ENCODE measurements around the gene PSEN1. TPM values are rescaled to one million over a fixed set of nuclear protein-coding genes. Genes with fewer than 3 reads are reported as not detected.
"Not testable (repeated sequence)": the region's sequence is repeated elsewhere in the genome, so short reads cannot be mapped to it uniquely, and the experiment has no call there.

Gene PSEN1
- total and polyA plus RNA-seq, 9 donors: 21.7 to 73.1 (median 44.0) TPM

DNA sequence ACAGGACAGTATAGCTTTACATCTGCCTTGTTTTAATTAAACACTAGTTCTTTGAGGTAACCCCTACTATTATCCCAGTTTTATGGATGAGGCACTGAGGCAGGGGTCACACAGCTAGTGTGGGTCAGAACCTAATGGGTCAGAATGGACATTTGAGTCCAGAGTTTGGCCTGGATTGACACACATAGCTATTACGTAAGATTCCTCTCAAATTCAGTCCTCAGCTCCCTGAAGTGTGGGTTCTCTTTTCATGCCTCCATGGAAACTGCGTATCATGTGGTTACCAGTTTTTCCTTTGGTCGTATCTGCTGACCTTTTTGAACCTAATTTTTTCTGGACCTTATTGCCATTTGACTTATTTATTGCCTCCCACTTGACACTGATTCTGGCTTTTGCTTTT, 40.4 kb downstream of the PSEN1 start:
- peaks cover 3% of the 10 kb centered on the region for H3K4me1 ChIP-seq (ENCODE audit: insufficient read depth)
- intact Hi-C loops (cut with DNase I): loop anchor here in 3 of 4 donors (10.0 kb wide), 3 partner anchors 98 to 298 kb away; no protein-coding TSS in a partner anchor
- H3K36me3 ChIP-seq: no peaks in the 10 kb centered on the region
- WGBS, 3 donors: 79 to 87% (median 82%) methylated on average over 3 of the region's 3 CpGs
- no peaks in the 10 kb centered on the region for H3K27me3 ChIP-seq
- no peak overlapping the region for H3K4me3 ChIP-seq
- TF ChIP-seq, protein P1, sequence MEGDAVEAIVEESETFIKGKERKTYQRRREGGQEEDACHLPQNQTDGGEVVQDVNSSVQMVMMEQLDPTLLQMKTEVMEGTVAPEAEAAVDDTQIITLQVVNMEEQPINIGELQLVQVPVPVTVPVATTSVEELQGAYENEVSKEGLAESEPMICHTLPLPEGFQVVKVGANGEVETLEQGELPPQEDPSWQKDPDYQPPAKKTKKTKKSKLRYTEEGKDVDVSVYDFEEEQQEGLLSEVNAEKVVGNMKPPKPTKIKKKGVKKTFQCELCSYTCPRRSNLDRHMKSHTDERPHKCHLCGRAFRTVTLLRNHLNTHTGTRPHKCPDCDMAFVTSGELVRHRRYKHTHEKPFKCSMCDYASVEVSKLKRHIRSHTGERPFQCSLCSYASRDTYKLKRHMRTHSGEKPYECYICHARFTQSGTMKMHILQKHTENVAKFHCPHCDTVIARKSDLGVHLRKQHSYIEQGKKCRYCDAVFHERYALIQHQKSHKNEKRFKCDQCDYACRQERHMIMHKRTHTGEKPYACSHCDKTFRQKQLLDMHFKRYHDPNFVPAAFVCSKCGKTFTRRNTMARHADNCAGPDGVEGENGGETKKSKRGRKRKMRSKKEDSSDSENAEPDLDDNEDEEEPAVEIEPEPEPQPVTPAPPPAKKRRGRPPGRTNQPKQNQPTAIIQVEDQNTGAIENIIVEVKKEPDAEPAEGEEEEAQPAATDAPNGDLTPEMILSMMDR (IDR thresholded peaks at IDR 0.05): no peak
- TF ChIP-seq EP300 (IDR thresholded peaks at IDR 0.05) (no peak), POLR2A (IDR thresholded peaks at IDR 0.05) (no peak)
- no peak for DNase-seq
- no peak overlapping the region for H3K27ac ChIP-seq
- no peaks in the 10 kb centered on the region for H3K9me3 ChIP-seq

GRCh38 chr14:73180385-73180805, 44.1 kb downstream of the PSEN1 start:
- no peaks in the 10 kb centered on the region for H3K27me3 ChIP-seq
- H3K4me3 ChIP-seq: no peak overlapping the region
- no peaks in the 10 kb centered on the region for H3K9me3 ChIP-seq
- TF ChIP-seq EP300 (IDR thresholded peaks at IDR 0.05) (no peak), POLR2A (IDR thresholded peaks at IDR 0.05) (no peak)
- H3K36me3 ChIP-seq: no peaks in the 10 kb centered on the region
- H3K4me1 ChIP-seq (ENCODE audit: insufficient read depth): peaks cover 3% of the 10 kb centered on the region
- intact Hi-C loops (cut with DNase I): loop anchor here in 1 of 4 donors (10.0 kb wide), 1 partner anchor 54 kb away; the partner anchor contains the start of gene PAPLN
- DNase-seq: no peak
- H3K27ac ChIP-seq: peak overlapping the region in 1 of 2 donors; percentile 52

DNA sequence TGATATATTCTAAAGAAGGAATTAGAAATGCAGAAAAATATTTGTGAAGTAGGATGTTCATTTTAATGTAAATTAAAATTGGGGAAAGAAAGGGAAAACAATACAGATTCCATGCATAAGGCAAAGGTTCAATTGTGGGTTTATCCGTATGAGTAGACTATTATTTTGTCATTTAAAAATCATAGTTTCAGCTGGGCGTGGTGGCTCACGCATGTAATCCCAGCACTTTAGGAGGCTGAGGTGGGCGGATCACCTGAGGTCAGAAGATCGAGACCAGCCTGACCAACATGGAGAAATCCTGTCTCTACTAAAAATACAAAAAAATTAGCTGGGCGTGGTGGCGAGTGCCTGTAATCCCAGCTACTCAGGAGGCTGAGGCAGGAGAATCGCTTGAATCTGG, 44.7 kb downstream of the PSEN1 start:
- not testable (repeated sequence) for H3K27me3 ChIP-seq; H3K4me3 ChIP-seq; DNase-seq; H3K4me1 ChIP-seq (ENCODE audit: insufficient read depth); H3K36me3 ChIP-seq; H3K9me3 ChIP-seq
- WGBS, 3 donors: 93 to 95% (median 94%) methylated on average over 8 of the region's 8 CpGs
- intact Hi-C loops (cut with DNase I): loop anchor here in 1 of 4 donors (10.0 kb wide), 1 partner anchor 54 kb away; the partner anchor contains the start of gene PAPLN
- H3K27ac ChIP-seq: peak overlapping the region in 1 of 2 donors; percentile 52

DNA sequence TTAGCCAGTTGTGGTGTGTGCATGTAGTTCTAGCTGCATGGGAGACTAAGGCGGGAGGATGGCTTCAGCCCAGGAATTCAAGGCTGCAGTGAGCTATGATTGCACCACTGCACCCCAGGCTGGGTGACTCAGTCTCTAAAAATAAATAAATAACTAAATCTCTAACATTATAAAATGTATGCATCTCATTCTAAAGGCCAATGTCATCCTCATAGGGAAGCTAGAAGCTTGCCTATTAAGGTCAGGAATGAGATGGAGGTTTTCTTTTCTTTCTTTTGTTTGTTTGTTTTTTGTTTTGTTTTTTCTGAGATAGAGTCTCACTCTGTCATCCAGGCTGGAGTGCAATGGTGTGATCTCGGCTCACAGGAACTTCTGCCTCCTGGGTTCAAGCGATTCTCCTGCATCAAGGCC, 52.2 kb downstream of the PSEN1 start:
- Histone ChIP-seq H3K27me3 (no peaks in the 10 kb centered on the region), H3K9me3 (no peaks in the 10 kb centered on the region), H3K4me3 (no peak overlapping the region), H3K36me3 (no peaks in the 10 kb centered on the region), H3K27ac (no peak overlapping the region), H3K4me1 (ENCODE audit: insufficient read depth) (no peaks in the 10 kb centered on the region)
- WGBS, 3 donors: 76 to 84% (median 82%) methylated on average over 3 of the region's 3 CpGs
- TF ChIP-seq EP300 (IDR thresholded peaks at IDR 0.05) (no peak), POLR2A (IDR thresholded peaks at IDR 0.05) (no peak)
- TF ChIP-seq, protein P1 (IDR thresholded peaks at IDR 0.05): no peak
- intact Hi-C loops (cut with DNase I): loop anchor here in 1 of 4 donors (10.0 kb wide), 1 partner anchor 46 kb away; the partner anchor contains the start of gene PAPLN
- DNase-seq: peak in 1 of 5 donors; percentile 46

DNA sequence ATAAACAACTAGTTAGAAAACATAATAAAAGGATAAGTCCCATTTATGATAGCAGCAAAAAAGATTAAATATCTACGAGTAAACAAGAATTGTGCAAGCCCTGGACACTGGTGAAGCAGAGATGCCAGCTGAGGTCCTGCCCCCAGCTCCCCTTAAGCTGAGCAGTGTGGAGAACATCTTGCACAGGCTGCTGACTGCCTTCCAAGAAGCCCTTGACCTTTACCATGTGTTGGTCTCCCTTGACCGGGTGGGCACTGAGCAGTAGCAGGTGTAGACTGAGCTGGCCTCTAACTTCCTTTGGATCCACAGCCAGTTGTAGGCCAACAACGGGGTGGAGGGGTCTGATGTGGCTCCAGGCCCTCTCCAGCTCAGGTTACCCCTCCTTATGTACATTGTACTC, 53.3 kb downstream of the PSEN1 start:
- H3K36me3 ChIP-seq: no peaks in the 10 kb centered on the region
- WGBS, 3 donors: 60 to 85% (median 63%) methylated on average over 3 of the region's 3 CpGs
- intact Hi-C loops (cut with DNase I): loop anchor here in 1 of 4 donors (10.0 kb wide), 1 partner anchor 45 kb away; the partner anchor contains the start of gene PAPLN
- TF ChIP-seq EP300 (IDR thresholded peaks at IDR 0.05) (no peak), POLR2A (IDR thresholded peaks at IDR 0.05) (no peak)
- TF ChIP-seq, protein P1 (IDR thresholded peaks at IDR 0.05): no peak
- H3K4me1 ChIP-seq (ENCODE audit: insufficient read depth): no peaks in the 10 kb centered on the region
- H3K4me3 ChIP-seq: no peak overlapping the region
- H3K27me3 ChIP-seq: no peaks in the 10 kb centered on the region
- H3K27ac ChIP-seq: no peak overlapping the region
- no peaks in the 10 kb centered on the region for H3K9me3 ChIP-seq
- no peak for DNase-seq

All from ovary (tissue), 9 donors.